Measurements from ENCODE around the gene PRDM16.

PRDM16 gene

GRCh38 chr1:3212453-3213355, 143.7 kb downstream of the PRDM16 start:
- no peaks in the 10 kb centered on the region for H3K9me3 ChIP-seq (ENCODE audit: control insufficient read depth in 2 of 2, low read length in 2 of 2)
- H3K27me3 ChIP-seq (ENCODE audit: control insufficient read depth in 1 of 2, insufficient read depth in 2 of 2, low read length in 2 of 2) = peaks cover 5 to 21% of the 10 kb centered on the region in 2 donors
- H3K27ac ChIP-seq (ENCODE audit: low read length) = no peak overlapping the region
- H3K4me3 ChIP-seq (ENCODE audit: low read length in 2 of 2) = no peak overlapping the region
- H3K4me1 ChIP-seq (ENCODE audit: control insufficient read depth, insufficient read depth, low read length) = peaks cover 7% of the 10 kb centered on the region
- no peak overlapping the region for H3K9ac ChIP-seq (ENCODE audit: low read length in 2 of 2)
- H3K36me3 ChIP-seq (ENCODE audit: control insufficient read depth in 2 of 2, insufficient read depth in 2 of 2, low read length in 2 of 2) = no peaks in the 10 kb centered on the region

- H3K9me3 ChIP-seq (ENCODE audit: control insufficient read depth in 2 of 2, low read length in 2 of 2) = no peaks in the 10 kb centered on the region
- no peaks in the 10 kb centered on the region for H3K36me3 ChIP-seq (ENCODE audit: control insufficient read depth in 2 of 2, insufficient read depth in 2 of 2, low read length in 2 of 2)
- H3K9ac ChIP-seq (ENCODE audit: low read length in 2 of 2) = no peak overlapping the region
- H3K27me3 ChIP-seq (ENCODE audit: control insufficient read depth in 1 of 2, insufficient read depth in 2 of 2, low read length in 2 of 2) = peaks cover 5 to 24% of the 10 kb centered on the region in 2 donors
- no peak overlapping the region for H3K4me3 ChIP-seq (ENCODE audit: low read length in 2 of 2)
- peaks cover 15% of the 10 kb centered on the region for H3K4me1 ChIP-seq (ENCODE audit: control insufficient read depth, insufficient read depth, low read length)
- H3K27ac ChIP-seq (ENCODE audit: low read length) = no peak overlapping the region
Observed at GRCh38 chr1:3213730-3214129, 144.7 kb downstream of the PRDM16 start.

GRCh38 chr1:3215198-3216014, 146.4 kb downstream of the PRDM16 start:
- Histone ChIP-seq H3K36me3 (ENCODE audit: control insufficient read depth in 2 of 2, insufficient read depth in 2 of 2, low read length in 2 of 2) (no peaks in the 10 kb centered on the region), H3K4me1 (ENCODE audit: control insufficient read depth, insufficient read depth, low read length) (peaks cover 21% of the 10 kb centered on the region), H3K4me3 (ENCODE audit: low read length in 2 of 2) (no peak overlapping the region), H3K27me3 (ENCODE audit: control insufficient read depth in 1 of 2, insufficient read depth in 2 of 2, low read length in 2 of 2) (peaks cover 8 to 24% of the 10 kb centered on the region in 2 donors), H3K27ac (ENCODE audit: low read length) (no peak overlapping the region), H3K9ac (ENCODE audit: low read length in 2 of 2) (no peak overlapping the region), H3K9me3 (ENCODE audit: control insufficient read depth in 2 of 2, low read length in 2 of 2) (no peaks in the 10 kb centered on the region)

GRCh38 chr1:3216015-3216391, 147.0 kb downstream of the PRDM16 start:
- H3K9ac ChIP-seq (ENCODE audit: low read length in 2 of 2) = no peak overlapping the region

GRCh38 chr1:3217181-3217641, 148.2 kb downstream of the PRDM16 start:
- H3K27me3 ChIP-seq (ENCODE audit: control insufficient read depth in 1 of 2, insufficient read depth in 2 of 2, low read length in 2 of 2) = peaks cover 8 to 24% of the 10 kb centered on the region in 2 donors
- no peak overlapping the region for H3K27ac ChIP-seq (ENCODE audit: low read length)
- H3K36me3 ChIP-seq (ENCODE audit: control insufficient read depth in 2 of 2, insufficient read depth in 2 of 2, low read length in 2 of 2) = no peaks in the 10 kb centered on the region
- H3K4me3 ChIP-seq (ENCODE audit: low read length in 2 of 2) = no peak overlapping the region
- no peaks in the 10 kb centered on the region for H3K9me3 ChIP-seq (ENCODE audit: control insufficient read depth in 2 of 2, low read length in 2 of 2)
- no peak overlapping the region for H3K9ac ChIP-seq (ENCODE audit: low read length in 2 of 2)
- peaks cover 21% of the 10 kb centered on the region for H3K4me1 ChIP-seq (ENCODE audit: control insufficient read depth, insufficient read depth, low read length)

More at GRCh38 chr1:3216015-3216391, 147.0 kb downstream of the PRDM16 start:
- H3K27me3 ChIP-seq (ENCODE audit: control insufficient read depth in 1 of 2, insufficient read depth in 2 of 2, low read length in 2 of 2) = peaks cover 8 to 24% of the 10 kb centered on the region in 2 donors
- H3K4me1 ChIP-seq (ENCODE audit: control insufficient read depth, insufficient read depth, low read length) = peaks cover 21% of the 10 kb centered on the region
- no peaks in the 10 kb centered on the region for H3K36me3 ChIP-seq (ENCODE audit: control insufficient read depth in 2 of 2, insufficient read depth in 2 of 2, low read length in 2 of 2)
- H3K27ac ChIP-seq (ENCODE audit: low read length) = no peak overlapping the region
- H3K9me3 ChIP-seq (ENCODE audit: control insufficient read depth in 2 of 2, low read length in 2 of 2) = no peaks in the 10 kb centered on the region
- no peak overlapping the region for H3K4me3 ChIP-seq (ENCODE audit: low read length in 2 of 2)

GRCh38 chr1:3217979-3218679, 149.1 kb downstream of the PRDM16 start:
- Histone ChIP-seq H3K36me3 (ENCODE audit: control insufficient read depth in 2 of 2, insufficient read depth in 2 of 2, low read length in 2 of 2) (no peaks in the 10 kb centered on the region), H3K4me3 (ENCODE audit: low read length in 2 of 2) (no peak overlapping the region), H3K9me3 (ENCODE audit: control insufficient read depth in 2 of 2, low read length in 2 of 2) (no peaks in the 10 kb centered on the region), H3K4me1 (ENCODE audit: control insufficient read depth, insufficient read depth, low read length) (peaks cover 21% of the 10 kb centered on the region), H3K27me3 (ENCODE audit: control insufficient read depth in 1 of 2, insufficient read depth in 2 of 2, low read length in 2 of 2) (peaks cover 8 to 24% of the 10 kb centered on the region in 2 donors), H3K9ac (ENCODE audit: low read length in 2 of 2) (no peak overlapping the region), H3K27ac (ENCODE audit: low read length) (no peak overlapping the region)

GRCh38 chr1:3219005-3219790, 150.2 kb downstream of the PRDM16 start:
- peaks cover 21% of the 10 kb centered on the region for H3K4me1 ChIP-seq (ENCODE audit: control insufficient read depth, insufficient read depth, low read length)

GRCh38 chr1:3219791-3220467, 150.9 kb downstream of the PRDM16 start:
- Histone ChIP-seq H3K27ac (ENCODE audit: low read length) (no peak overlapping the region), H3K4me1 (ENCODE audit: control insufficient read depth, insufficient read depth, low read length) (peaks cover 21% of the 10 kb centered on the region), H3K9me3 (ENCODE audit: control insufficient read depth in 2 of 2, low read length in 2 of 2) (no peaks in the 10 kb centered on the region), H3K4me3 (ENCODE audit: low read length in 2 of 2) (no peak overlapping the region), H3K9ac (ENCODE audit: low read length in 2 of 2) (no peak overlapping the region), H3K27me3 (ENCODE audit: control insufficient read depth in 1 of 2, insufficient read depth in 2 of 2, low read length in 2 of 2) (peaks cover 11 to 26% of the 10 kb centered on the region in 2 donors), H3K36me3 (ENCODE audit: control insufficient read depth in 2 of 2, insufficient read depth in 2 of 2, low read length in 2 of 2) (no peaks in the 10 kb centered on the region)

More at GRCh38 chr1:3219005-3219790, 150.2 kb downstream of the PRDM16 start:
- Histone ChIP-seq H3K27ac (ENCODE audit: low read length) (no peak overlapping the region), H3K9ac (ENCODE audit: low read length in 2 of 2) (no peak overlapping the region), H3K4me3 (ENCODE audit: low read length in 2 of 2) (peak overlapping the region; percentile 15 to 32), H3K27me3 (ENCODE audit: control insufficient read depth in 1 of 2, insufficient read depth in 2 of 2, low read length in 2 of 2) (peaks cover 11 to 24% of the 10 kb centered on the region in 2 donors), H3K36me3 (ENCODE audit: control insufficient read depth in 2 of 2, insufficient read depth in 2 of 2, low read length in 2 of 2) (no peaks in the 10 kb centered on the region), H3K9me3 (ENCODE audit: control insufficient read depth in 2 of 2, low read length in 2 of 2) (no peaks in the 10 kb centered on the region)

- Histone ChIP-seq H3K27me3 (ENCODE audit: control insufficient read depth in 1 of 2, insufficient read depth in 2 of 2, low read length in 2 of 2) (peaks cover 13 to 29% of the 10 kb centered on the region in 2 donors), H3K4me1 (ENCODE audit: control insufficient read depth, insufficient read depth, low read length) (peaks cover 18% of the 10 kb centered on the region), H3K9ac (ENCODE audit: low read length in 2 of 2) (no peak overlapping the region), H3K9me3 (ENCODE audit: control insufficient read depth in 2 of 2, low read length in 2 of 2) (no peaks in the 10 kb centered on the region), H3K4me3 (ENCODE audit: low read length in 2 of 2) (no peak overlapping the region), H3K27ac (ENCODE audit: low read length) (no peak overlapping the region), H3K36me3 (ENCODE audit: control insufficient read depth in 2 of 2, insufficient read depth in 2 of 2, low read length in 2 of 2) (no peaks in the 10 kb centered on the region)
Observed at GRCh38 chr1:3221112-3222041, 152.4 kb downstream of the PRDM16 start.
